ENCODE data around the gene C22orf39. TPM values are rescaled to one million over a fixed set of nuclear protein-coding genes. Genes with fewer than 3 reads are reported as not detected.

Gene C22orf39
- total and polyA plus RNA-seq, 2 donors (not counting 1 experiment from before 2014, with no cell fraction given): 37.7 to 47.2 TPM

GRCh38 chr22:19454156-19454555 lies 6.6 kb upstream of the C22orf39 start:
- Histone ChIP-seq H3K9ac (ENCODE audit: low read length) (no peak overlapping the region), H4K20me1 (ENCODE audit: control insufficient read depth, insufficient read depth, low read length, poor library complexity, severe bottlenecking) (no peaks in the 10 kb centered on the region), H3K36me3 (replicated peaks in 1 of 2; ENCODE audit: control extremely low read depth in 1 of 2, control insufficient read depth in 1 of 2, extremely low read depth in 1 of 2, insufficient read depth in 2 of 2, low read length in 1 of 2) (peaks cover 0 to 78% of the 10 kb centered on the region in 2 experiments), H3K9me3 (ENCODE audit: control extremely low read depth in 1 of 3, control insufficient read depth in 2 of 3, insufficient read depth in 1 of 3, low read length in 2 of 3) (no peaks in the 10 kb centered on the region), H2AFZ (ENCODE audit: insufficient read depth, low read depth, low read length, poor library complexity, severe bottlenecking) (no peak overlapping the region), H3K27ac (ENCODE audit: low read length in 2 of 2) (no peak overlapping the region), H3K27me3 (replicated peaks in 1 of 4; ENCODE audit: control extremely low read depth in 1 of 4, control insufficient read depth in 3 of 4, insufficient read depth in 4 of 4, low read length in 3 of 4) (no peaks in the 10 kb centered on the region), H3K4me1 (ENCODE audit: control insufficient read depth in 2 of 2, insufficient read depth in 2 of 2, low read length in 2 of 2) (peaks cover 0 to 2% of the 10 kb centered on the region in 2 donors), H3K4me3 (ENCODE audit: control extremely low read depth in 1 of 5, extremely low read depth in 1 of 5, insufficient read depth in 1 of 5, low read depth in 2 of 5, low read length in 4 of 5) (no peak overlapping the region), H3K79me2 (ENCODE audit: control insufficient read depth, insufficient read depth, low read length) (peaks cover 7% of the 10 kb centered on the region), H3K4me2 (replicated peaks; ENCODE audit: low read depth, low read length, poor library complexity, severe bottlenecking) (no peak overlapping the region)
- DNase-seq: no peak
- intact Hi-C loops (cut with micrococcal nuclease): no loop called here
- Mint-ChIP-seq H3K27ac (no peak overlapping the region), H3K4me1 (peaks cover 2% of the 10 kb centered on the region), H3K27me3 (no peaks in the 10 kb centered on the region), H3K4me3 (no peak overlapping the region), H3K9me3 (ENCODE audit: insufficient read depth) (no peaks in the 10 kb centered on the region)
- TF ChIP-seq CTCF (IDR thresholded peaks at IDR 0.05): no peak
- no peak for TF ChIP-seq EZH2 (IDR thresholded peaks at IDR 0.05; ENCODE audit: borderline replicate concordance, insufficient read depth, low read depth, low read length, poor library complexity, severe bottlenecking)
- ChIA-PET POLR2A (no interaction called here), CTCF (no interaction called here)
- WGBS (ENCODE audit: insufficient coverage): 97% methylated on average over 5 of the region's 6 CpGs
- ATAC-seq (ENCODE audit: low read depth): no peak

- no peaks in the 10 kb centered on the region for H3K9me3 ChIP-seq (ENCODE audit: control extremely low read depth in 1 of 3, control insufficient read depth in 2 of 3, insufficient read depth in 1 of 3, low read length in 2 of 3)
- H3K4me2 ChIP-seq (replicated peaks; ENCODE audit: low read depth, low read length, poor library complexity, severe bottlenecking): no peak overlapping the region
- no peak overlapping the region for H3K4me3 ChIP-seq (ENCODE audit: control extremely low read depth in 1 of 5, extremely low read depth in 1 of 5, insufficient read depth in 1 of 5, low read depth in 2 of 5, low read length in 4 of 5)
- TF ChIP-seq CTCF (IDR thresholded peaks at IDR 0.05) (no peak), EZH2 (IDR thresholded peaks at IDR 0.05; ENCODE audit: borderline replicate concordance, insufficient read depth, low read depth, low read length, poor library complexity, severe bottlenecking) (no peak)
- H3K9ac ChIP-seq (ENCODE audit: low read length): no peak overlapping the region
- ChIA-PET POLR2A (no interaction called here), CTCF (no interaction called here)
- ATAC-seq (ENCODE audit: low read depth) (no peak), DNase-seq (no peak)
- no peak overlapping the region for H3K4me3 Mint-ChIP-seq
- H3K4me1 Mint-ChIP-seq: peaks cover 4% of the 10 kb centered on the region
- H4K20me1 ChIP-seq (ENCODE audit: control insufficient read depth, insufficient read depth, low read length, poor library complexity, severe bottlenecking): no peaks in the 10 kb centered on the region
- H3K27ac Mint-ChIP-seq: no peak overlapping the region
- peaks cover 0 to 77% of the 10 kb centered on the region in 2 experiments for H3K36me3 ChIP-seq (replicated peaks in 1 of 2; ENCODE audit: control extremely low read depth in 1 of 2, control insufficient read depth in 1 of 2, extremely low read depth in 1 of 2, insufficient read depth in 2 of 2, low read length in 1 of 2)
- H3K79me2 ChIP-seq (ENCODE audit: control insufficient read depth, insufficient read depth, low read length): peaks cover 11% of the 10 kb centered on the region
- H3K4me1 ChIP-seq (ENCODE audit: control insufficient read depth in 2 of 2, insufficient read depth in 2 of 2, low read length in 2 of 2): peaks cover 3 to 7% of the 10 kb centered on the region in 2 donors
- 97% methylated on average over 4 of the region's 5 CpGs for WGBS (ENCODE audit: insufficient coverage)
- no peaks in the 10 kb centered on the region for H3K27me3 ChIP-seq (replicated peaks in 1 of 4; ENCODE audit: control extremely low read depth in 1 of 4, control insufficient read depth in 3 of 4, insufficient read depth in 4 of 4, low read length in 3 of 4)
- H3K27me3 Mint-ChIP-seq: no peaks in the 10 kb centered on the region
- H2AFZ ChIP-seq (ENCODE audit: insufficient read depth, low read depth, low read length, poor library complexity, severe bottlenecking): no peak overlapping the region
- H3K9me3 Mint-ChIP-seq (ENCODE audit: insufficient read depth): no peaks in the 10 kb centered on the region
- intact Hi-C loops (cut with micrococcal nuclease): no loop called here
- H3K27ac ChIP-seq (ENCODE audit: low read length in 2 of 2): no peak overlapping the region
These were observed 6.2 kb upstream of the C22orf39 start for GRCh38 chr22:19453718-19454117.

Measured in B cell (primary cell).